MM.1S (cell line): ENCODE measurements around the gene DCXR.

Experiments
- EZH2 ChIP-seq: fragments of 300-600 bp; sonication (generic); optimal IDR thresholded peaks from 2 replicates; pipeline ENCODE3; 2017; ENCODE audit warnings: low read depth, mild to moderate bottlenecking, antibody characterized with exemption, low read length, mixed read lengths
- TF ChIP-seq, protein P1 (sequence below): fragments of 300-600 bp; sonication (generic); IDR thresholded peaks from 2 replicates; pipeline ENCODE4 v1.5.1; 2016; ENCODE audit warnings: antibody characterized with exemption, low read length, mixed read lengths

- TF ChIP-seq, protein P1, sequence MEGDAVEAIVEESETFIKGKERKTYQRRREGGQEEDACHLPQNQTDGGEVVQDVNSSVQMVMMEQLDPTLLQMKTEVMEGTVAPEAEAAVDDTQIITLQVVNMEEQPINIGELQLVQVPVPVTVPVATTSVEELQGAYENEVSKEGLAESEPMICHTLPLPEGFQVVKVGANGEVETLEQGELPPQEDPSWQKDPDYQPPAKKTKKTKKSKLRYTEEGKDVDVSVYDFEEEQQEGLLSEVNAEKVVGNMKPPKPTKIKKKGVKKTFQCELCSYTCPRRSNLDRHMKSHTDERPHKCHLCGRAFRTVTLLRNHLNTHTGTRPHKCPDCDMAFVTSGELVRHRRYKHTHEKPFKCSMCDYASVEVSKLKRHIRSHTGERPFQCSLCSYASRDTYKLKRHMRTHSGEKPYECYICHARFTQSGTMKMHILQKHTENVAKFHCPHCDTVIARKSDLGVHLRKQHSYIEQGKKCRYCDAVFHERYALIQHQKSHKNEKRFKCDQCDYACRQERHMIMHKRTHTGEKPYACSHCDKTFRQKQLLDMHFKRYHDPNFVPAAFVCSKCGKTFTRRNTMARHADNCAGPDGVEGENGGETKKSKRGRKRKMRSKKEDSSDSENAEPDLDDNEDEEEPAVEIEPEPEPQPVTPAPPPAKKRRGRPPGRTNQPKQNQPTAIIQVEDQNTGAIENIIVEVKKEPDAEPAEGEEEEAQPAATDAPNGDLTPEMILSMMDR: no peak
- TF ChIP-seq EZH2: no peak
Measured at GRCh38 chr17:82058855-82059249, 21.4 kb upstream of the DCXR start.
